Bone marrow (tissue), 2 donors: ENCODE results near the gene RIPOR3.
"Not testable (repeated sequence)": the region's sequence is repeated elsewhere in the genome, so short reads cannot be mapped to it uniquely, and the experiment has no call there.

ENCODE experiments used
- DNase-seq, 2 donors: peaks; one replicate each; lab custom pipeline; 2025; lab: John Stamatoyannopoulos, UW

The RIPOR3 gene

GRCh38 chr20:50724851-50725723, 33.7 kb upstream of the RIPOR3 start:
- no peak for DNase-seq

DNA sequence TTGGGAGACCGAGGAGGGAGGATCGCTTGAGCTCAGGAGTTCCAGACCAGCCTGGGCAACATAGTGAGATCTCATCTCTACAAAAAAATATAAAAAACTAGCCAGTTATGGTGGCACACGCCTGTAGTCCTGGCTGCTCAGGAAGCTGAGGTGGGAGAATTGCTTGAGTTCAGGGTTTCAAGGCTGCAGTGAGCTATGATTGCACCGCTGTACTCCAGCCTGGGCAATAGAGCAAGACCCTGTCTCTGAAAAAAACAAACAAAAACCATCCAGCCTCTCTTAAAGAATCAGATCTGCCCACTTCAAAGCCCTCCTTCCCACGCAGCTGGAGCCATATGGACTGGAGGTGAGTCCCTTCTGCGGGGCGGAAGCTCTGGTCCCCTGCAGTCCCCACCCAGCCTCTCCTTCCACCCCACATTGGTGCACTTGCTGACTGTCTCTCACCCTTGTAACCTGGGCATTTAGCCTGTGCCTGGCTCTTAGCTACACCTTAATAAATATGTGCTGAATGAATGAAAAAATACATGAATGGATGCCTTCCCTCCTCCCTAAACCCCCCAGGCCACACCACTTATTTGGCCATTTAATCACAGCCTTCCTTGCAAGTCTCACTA, 32.9 kb upstream of the RIPOR3 start:
- no peak for DNase-seq

GRCh38 chr20:50723672-50724071, 32.3 kb upstream of the RIPOR3 start:
- no peak for DNase-seq

DNA sequence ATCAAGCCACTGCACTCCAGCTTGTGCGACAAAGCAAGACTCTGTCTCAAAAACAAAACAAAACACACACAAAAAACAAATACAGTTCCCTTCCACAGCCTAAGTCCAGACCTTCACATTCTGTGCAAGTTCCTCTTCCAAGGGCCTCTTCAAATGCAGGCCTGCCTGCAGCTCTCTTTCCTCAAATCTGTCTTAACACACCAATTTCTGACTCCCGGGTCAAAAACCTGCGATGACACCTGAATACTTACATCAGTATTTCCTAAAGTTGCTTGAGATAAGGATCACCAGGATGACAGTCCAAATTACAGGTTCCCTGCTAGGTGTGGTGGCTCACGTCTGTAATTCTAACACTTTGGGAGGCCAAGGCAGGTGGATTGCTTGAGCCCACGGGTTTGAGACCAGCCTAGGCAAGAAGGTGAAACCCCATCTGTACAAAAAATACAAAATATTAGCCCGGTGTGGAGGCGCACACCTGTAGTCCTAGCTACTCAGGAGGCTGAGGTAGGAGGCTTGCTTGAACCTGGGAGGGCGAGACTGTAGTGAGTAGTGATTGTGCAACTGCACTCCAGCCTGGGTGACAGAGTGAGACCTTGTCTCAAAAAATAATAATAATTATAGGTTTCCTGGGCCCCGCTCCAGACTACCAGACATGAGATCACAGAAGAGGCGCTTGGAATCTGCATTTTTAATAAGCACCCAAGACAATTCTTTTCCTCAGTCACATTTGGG, 31.2 kb upstream of the RIPOR3 start:
- DNase-seq: no peak

DNA sequence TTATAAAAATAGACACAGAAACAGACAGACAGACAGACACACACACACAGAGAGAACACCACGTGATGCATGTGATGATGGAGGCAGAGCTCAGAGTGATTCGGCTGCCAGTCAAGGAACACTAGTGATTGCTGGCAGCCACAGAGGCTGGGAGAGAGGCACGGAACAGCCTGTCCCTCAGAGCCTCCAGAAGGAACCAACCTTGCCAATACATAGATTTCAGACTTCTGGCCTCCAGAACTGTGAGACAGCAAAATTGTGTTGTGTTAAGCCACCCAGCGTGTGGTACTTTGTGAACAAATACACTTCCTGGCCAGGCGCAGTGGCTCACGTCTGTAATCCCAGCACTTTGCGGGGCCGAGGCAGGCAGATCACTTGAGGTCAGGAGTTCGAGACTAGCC, 30.5 kb upstream of the RIPOR3 start:
- no peak for DNase-seq

DNA sequence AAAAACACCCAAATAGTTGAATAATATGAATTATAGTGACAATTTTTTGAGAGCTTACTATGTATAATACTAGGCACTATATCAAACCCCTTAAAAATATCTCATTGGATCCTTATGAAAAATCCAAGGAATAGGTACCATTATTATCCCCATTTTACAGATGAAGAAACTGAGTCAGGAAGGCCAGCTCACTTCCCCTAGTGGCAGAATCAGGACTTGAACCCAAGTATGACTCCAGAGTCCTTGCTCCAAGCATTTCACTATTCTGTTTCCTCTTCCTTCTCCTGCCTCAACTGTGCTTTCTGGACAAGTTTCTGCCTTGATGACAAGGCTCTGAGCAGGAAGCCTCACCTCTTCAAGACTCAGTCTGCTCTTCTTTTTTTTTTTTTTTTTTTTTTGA, 29.2 kb upstream of the RIPOR3 start:
- DNase-seq: no peak

GRCh38 chr20:50720026-50720425, 28.7 kb upstream of the RIPOR3 start:
- DNase-seq: no peak

- DNase-seq: no peak
These were observed 28.0 kb upstream of the RIPOR3 start for GRCh38 chr20:50719328-50719727.

DNA sequence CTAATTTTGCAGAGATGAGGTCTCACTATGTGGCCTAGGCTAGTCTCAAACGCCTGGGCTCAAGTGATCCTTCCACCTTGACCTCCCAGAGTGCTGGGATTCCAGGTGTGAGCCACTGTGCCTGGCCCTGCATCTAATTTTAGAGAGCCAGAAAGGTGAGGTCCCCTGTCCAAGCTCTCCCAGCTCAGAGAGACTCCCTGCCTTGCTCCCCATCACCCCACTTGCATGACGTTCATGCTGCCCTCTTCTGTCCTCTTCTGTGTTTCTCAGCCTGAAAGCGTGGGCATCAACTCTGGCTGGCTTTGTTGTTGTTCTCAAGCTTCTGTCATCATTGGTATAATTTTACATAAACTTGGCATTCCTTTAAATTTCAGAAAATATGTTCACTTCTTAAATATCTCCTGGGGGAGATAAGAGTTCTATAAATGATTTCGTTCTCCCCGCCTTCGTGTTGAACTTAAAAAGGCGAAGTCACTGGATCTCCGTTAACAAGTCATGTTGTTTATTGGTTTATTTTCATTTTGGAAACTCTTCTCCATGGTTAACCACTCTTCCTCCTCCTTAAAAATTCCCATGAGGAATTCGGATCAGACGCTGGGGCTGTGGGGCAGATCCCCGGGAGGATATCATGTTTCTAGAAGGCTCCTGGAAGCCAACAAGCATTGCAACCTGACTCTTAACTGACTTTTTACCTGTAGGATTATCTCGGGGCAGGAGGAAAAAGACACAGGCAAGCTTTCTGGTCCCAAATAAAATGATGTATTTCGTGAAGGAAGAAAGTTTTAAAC, 26.8 kb upstream of the RIPOR3 start:
- no peak for DNase-seq

- DNase-seq: no peak
These were observed 26.0 kb upstream of the RIPOR3 start for GRCh38 chr20:50717312-50717711.

DNA sequence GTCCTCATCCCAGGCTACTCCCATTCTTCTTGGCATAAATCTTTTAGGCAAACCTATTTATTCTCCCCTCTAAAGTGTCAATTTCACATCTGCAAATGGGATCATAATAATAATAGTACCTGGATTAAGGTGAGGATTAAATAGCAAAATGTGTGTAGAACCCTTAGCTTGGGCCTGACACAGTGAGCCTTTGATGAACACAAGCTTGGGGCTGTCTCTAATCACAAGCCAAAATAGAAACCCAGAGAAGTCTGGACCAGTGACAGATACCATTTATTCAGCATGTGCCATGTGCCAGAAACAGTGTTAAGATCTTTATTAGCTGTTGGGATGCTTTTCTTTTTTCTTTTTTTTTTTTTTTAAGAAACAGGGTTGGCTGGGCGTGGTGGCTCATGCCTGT, 25.2 kb upstream of the RIPOR3 start:
- no peak for DNase-seq

DNA sequence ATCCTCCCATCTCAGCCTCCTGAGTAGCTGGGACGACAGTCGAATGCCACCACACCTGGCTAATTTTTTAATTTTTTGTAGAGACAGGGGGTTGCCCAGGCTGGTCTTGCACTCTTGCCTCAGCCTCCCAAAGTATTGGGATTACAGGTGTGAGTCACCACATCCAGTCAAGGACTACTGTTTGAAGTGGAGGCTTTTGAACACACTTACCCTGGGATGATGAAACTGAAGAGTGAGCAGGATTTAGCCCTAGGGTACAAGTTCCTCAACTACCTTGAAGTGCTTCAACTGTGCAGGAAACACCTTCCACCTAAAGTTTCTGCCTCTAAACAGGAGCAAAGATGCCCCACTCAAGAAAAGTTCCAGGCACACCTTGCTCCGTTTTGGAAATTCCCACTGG, 24.4 kb upstream of the RIPOR3 start:
- DNase-seq: no peak

GRCh38 chr20:50714426-50714825, 23.1 kb upstream of the RIPOR3 start:
- not testable (repeated sequence) for DNase-seq

DNA sequence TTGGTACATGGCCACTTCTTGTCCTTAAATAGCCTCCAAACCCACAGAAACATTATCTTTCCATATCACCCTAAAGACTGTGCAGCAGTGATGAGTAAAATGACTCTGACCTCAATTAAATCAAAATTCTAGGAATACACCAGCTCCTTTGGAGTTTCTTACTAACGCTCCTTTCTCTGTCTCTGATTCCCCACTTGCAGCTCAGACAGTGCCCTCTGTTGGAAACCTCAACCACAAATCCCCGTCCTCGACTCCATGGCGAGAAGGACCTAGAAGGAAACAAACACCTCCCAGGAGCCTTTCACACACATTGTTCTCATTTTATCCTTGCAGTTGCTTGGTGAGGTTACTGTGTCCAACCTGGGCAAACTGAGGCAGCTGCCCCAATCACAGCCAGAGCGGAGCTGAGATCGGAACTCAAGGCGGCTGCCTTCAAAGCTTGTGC, 22.3 kb upstream of the RIPOR3 start:
- DNase-seq: no peak

- DNase-seq: no peak
These were observed 21.7 kb upstream of the RIPOR3 start for GRCh38 chr20:50712771-50713656.

GRCh38 chr20:50711113-50711825, 19.9 kb upstream of the RIPOR3 start:
- no peak for DNase-seq

DNA sequence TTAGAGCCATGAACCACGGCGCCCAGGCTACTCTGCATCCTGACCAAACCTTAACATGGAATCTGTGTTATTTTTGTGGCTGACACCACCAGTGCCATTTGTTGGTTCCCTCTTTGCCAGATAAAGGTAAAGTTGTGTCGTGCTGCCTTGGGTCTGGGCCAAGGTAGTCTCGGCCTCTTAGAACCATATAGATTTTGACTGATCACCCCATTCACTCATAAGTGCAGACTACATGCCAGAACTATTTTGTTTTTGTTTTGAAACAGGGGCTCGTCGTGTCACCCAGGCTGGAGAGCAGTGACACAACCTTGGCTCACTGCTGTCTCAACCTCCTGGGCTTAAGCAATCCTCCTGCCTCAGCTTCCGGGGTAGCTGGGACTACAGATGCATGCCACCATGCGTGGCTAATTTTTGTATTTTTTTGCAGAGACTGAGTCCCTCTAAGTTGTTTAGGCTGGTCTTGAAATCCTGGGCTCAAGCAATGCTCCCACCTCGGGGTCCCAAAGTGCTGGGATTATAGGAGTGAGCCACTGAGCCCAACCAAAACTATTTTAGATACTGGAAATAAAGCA, 19.2 kb upstream of the RIPOR3 start:
- DNase-seq: no peak

GRCh38 chr20:50709636-50709973, 18.3 kb upstream of the RIPOR3 start:
- DNase-seq: no peak

DNA sequence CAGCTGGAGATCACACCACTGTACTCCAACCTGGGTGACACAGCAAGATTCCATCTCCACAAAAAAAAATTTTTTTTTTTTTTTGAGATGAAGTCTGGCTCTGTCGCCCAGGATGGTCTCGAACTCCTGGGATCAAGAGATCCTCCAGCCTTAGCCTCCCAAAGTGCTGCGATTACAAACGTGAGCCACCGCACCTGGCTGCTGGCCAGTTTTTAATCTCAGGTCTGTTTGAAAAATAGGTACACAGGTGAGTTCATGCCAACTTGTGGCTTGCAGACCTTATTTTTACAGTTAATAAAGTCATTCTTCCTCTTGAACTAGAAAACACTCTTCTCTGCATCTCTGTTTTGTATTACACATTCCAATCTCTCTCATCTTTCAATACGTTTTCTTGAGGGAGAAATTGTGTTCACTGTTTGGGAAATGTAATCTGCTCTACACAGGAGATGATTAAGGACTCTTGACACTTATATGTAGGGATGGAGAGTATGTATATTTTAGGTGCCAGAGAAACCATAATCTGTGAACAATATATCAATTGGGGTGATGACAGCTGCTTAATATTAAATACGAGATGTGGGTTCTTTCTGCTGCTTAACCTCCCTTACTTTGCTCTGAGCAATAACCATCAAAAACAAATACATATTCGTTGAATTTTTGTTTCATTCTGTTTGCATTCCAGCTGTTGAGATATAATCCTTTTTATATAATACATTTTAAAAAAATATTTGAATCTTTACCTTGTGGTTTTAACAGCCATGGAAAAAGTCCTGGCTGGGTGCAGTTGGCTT, 17.7 kb upstream of the RIPOR3 start:
- DNase-seq: no peak
